Astrocyte of the spinal cord (primary cell): Measurements from ENCODE around the gene GPR179.

Experiments used
- DNase-seq: peaks from one replicate; pipeline ENCODE4 v3.0.0; 2011; ENCODE audit warnings: low read depth, low spot score
- H3K4me3 ChIP-seq: 2 replicates; pipeline ENCODE4 v1.5.1; 2011; ENCODE audit warnings: low read depth, mild to moderate bottlenecking, low read length, moderate library complexity
- CTCF ChIP-seq: IDR thresholded peaks from 2 replicates; pipeline ENCODE4 v1.5.1; 2012; ENCODE audit warnings: low read depth, mild to moderate bottlenecking, low read length, inconsistent platforms
- in situ Hi-C: cut with HindIII; loops from 2 replicates; pipeline ENCODE4 v1.10.0; 2017; ENCODE audit warnings: low sequenced_read_pairs

Gene GPR179, protein sequence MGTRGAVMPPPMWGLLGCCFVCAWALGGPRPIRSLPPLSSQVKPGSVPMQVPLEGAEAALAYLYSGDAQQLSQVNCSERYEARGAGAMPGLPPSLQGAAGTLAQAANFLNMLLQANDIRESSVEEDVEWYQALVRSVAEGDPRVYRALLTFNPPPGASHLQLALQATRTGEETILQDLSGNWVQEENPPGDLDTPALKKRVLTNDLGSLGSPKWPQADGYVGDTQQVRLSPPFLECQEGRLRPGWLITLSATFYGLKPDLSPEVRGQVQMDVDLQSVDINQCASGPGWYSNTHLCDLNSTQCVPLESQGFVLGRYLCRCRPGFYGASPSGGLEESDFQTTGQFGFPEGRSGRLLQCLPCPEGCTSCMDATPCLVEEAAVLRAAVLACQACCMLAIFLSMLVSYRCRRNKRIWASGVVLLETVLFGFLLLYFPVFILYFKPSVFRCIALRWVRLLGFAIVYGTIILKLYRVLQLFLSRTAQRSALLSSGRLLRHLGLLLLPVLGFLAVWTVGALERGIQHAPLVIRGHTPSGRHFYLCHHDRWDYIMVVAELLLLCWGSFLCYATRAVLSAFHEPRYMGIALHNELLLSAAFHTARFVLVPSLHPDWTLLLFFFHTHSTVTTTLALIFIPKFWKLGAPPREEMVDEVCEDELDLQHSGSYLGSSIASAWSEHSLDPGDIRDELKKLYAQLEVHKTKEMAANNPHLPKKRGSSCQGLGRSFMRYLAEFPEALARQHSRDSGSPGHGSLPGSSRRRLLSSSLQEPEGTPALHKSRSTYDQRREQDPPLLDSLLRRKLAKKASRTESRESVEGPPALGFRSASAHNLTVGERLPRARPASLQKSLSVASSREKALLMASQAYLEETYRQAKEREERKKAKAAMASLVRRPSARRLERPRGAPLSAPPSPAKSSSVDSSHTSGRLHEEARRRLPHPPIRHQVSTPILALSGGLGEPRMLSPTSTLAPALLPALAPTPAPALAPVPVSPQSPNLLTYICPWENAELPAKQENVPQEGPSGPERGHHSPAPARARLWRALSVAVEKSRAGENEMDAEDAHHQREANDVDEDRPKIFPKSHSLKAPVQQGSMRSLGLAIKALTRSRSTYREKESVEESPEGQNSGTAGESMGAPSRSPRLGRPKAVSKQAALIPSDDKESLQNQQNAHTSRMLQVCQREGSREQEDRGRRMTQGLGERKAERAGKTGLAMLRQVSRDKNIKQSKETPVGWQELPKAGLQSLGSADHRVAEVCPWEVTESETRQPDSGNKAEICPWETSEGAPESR (N-terminal part only)

DNA sequence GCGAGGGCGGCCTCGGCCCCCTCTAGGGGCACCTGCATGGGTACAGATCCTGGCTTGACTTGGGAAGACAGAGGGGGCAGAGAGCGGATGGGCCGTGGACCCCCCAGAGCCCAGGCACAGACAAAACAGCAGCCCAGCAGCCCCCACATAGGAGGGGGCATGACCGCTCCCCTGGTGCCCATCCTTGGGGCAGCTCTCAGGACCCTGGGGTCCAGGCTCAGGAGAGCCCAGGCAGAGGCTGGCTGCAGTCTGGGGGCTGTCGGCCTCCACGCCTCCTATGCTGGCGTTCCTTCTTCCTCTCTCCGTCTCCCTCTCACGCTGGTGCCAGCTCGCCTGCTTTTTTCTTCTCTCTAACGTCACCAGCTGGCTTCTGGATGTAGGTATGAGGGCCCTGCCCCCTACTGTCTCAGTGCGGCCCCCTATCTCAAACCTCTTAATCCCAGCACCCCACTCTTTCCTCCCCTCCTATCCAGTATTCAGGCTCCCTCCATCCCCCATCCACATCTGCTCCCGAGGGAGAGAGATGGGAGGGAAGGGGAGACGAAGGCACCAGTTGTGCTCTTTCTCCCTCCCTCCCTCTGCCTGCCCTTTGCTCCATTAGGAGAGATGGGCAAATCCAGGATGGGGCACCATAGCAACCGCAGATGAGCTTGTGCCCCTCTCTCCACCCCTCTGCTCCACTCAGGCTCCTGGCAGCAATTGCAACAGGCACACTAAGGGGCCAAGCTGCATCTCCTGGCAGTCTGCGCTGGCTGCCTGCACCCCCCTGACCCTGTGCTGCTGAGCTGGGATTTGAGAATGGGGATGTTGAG lies at the start of gene GPR179:
GPR179 (minus strand) TSS at position 349 of the 812 bp plus-strand sequence; CDS start at position 182, 167 bp downstream.
- in situ Hi-C loops = no loop called here

DNA sequence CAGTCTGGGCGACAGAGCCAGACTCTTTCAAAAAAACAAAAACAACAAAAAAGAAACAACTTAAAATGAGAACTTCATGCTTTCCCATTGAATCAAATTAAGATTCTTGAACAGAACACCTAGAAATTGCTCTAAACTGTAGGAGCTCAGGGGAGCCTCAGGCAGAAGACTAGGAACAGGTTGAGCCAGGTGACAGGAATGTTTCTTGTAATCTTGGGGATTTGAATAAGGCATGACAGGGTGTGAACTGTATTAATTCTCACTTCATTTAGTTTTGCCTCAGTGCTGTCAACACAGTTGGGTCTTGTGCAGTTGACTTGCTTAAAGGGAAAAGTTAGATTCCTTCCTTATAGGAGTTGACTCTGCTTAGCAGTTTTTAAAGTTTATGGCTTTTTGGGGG lies 35.7 kb upstream of the GPR179 start:
- H3K4me3 ChIP-seq = no peak overlapping the region
- in situ Hi-C loops = no loop called here
- no peak for TF ChIP-seq CTCF
- no peak for DNase-seq

More for the DNA sequence above, at the start of gene GPR179:
- DNase-seq = no peak
- TF ChIP-seq CTCF = no peak
- H3K4me3 ChIP-seq = no peak within 1 kb of the TSS

- DNase-seq = no peak
- in situ Hi-C loops = no loop called here
These were observed 25.5 kb upstream of the GPR179 start for GRCh38 chr17:38369124-38369886.

DNA sequence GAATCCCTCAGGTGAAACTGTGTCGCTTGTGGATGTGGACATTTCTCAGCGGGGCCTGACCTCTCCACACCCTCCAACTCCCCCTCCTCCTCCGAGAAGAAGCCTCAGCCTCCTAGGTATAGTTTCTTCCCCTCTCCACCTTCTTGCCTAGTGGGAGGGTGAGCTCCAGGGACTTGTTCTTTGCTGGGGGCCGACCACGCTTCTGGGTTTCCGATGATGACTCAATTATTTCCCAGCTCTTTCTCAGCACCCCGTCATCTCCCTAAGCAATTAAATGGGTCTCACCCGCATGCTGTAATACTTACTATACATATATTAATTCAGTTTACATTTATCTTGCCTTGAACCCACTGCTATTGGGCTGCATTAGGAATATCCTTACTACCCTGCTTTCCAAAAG lies 21.0 kb upstream of the GPR179 start:
- in situ Hi-C loops = no loop called here
- no peak for TF ChIP-seq CTCF
- DNase-seq = no peak
- no peak overlapping the region for H3K4me3 ChIP-seq

More at GRCh38 chr17:38369124-38369886, 25.5 kb upstream of the GPR179 start:
- H3K4me3 ChIP-seq = no peak overlapping the region
- TF ChIP-seq CTCF = no peak

DNA sequence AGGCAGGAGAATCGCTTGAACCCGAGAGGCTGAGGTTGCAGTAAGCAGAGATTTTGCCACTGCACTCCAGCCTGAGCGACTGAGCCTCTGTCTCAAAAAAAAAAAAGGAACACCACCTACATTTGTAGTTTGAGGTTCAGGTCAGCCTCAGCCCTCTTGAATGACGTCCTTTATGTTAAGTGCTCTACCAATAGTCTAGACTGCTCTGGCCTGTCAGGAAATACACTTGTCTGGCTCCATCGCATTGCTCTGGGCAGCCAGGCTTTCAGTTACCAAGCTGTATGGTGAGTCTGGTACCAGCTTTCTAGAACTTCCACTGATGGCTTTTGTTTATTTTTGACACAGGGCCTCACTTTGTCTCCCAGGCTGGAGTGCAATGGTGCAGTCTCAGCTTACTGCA lies 19.3 kb upstream of the GPR179 start:
- TF ChIP-seq CTCF = no peak
- H3K4me3 ChIP-seq = no peak overlapping the region
- DNase-seq = no peak
- in situ Hi-C loops = no loop called here
